ENCODE data around the gene SLC25A11. TPM values are rescaled to one million over a fixed set of nuclear protein-coding genes. Genes with fewer than 3 reads are reported as not detected.

SLC25A11 gene
- total and polyA plus RNA-seq, 2 donors (not counting 1 experiment from before 2014, with no cell fraction given) = 32.3 to 44.4 TPM

DNA sequence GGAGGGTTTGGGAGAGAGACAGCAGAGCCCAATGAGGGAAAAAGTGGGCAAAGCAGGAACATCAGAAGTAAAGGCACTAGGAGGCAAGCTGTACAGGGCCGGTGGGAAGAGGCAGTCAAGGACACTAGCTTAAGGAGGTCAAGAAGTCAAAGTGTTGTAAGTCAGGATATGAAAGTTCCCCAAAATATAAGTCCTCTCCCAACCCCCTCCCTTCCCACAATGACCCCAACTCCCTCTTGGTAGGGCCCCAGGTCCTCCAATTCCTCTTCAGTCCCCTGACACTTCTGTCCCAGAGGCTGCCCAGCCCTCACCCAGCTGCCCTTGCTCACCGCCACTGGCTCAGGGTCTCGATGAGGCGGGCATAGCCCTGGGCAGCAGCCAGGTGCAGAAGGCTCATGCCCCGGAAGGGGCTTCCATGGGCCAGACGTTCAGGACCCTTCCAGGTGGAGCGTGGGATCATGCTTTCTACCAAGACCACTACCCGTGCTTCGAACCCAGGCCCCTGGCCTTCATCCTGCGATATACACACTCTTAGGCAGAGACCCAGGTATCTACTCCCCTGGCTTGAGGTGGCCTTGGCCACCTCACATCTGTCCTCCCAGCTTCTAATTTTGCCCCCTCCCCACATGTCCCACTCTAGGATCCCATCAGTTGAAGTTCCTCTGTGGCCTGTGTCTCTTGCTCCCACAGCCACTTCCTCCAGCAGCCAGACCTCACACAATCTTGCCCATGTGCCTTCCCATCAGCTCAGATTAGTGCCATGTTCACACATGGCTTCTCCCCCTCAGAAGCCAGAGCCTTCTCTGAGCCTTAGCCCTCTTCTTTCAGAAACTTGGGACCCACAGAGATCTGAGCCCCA lies 33.6 kb upstream of the SLC25A11 start:
- H3K9me3 Mint-ChIP-seq (ENCODE audit: insufficient read depth) = no peaks in the 10 kb centered on the region
- no peaks in the 10 kb centered on the region for H3K9me3 ChIP-seq (ENCODE audit: control extremely low read depth in 1 of 3, control insufficient read depth in 2 of 3, insufficient read depth in 1 of 3, low read length in 2 of 3)
- H3K9ac ChIP-seq (ENCODE audit: low read length) = no peak overlapping the region
- peaks cover 0 to 60% of the 10 kb centered on the region in 2 experiments for H3K36me3 ChIP-seq (replicated peaks in 1 of 2; ENCODE audit: control extremely low read depth in 1 of 2, control insufficient read depth in 1 of 2, extremely low read depth in 1 of 2, insufficient read depth in 2 of 2, low read length in 1 of 2)
- H3K4me1 ChIP-seq (ENCODE audit: control insufficient read depth in 2 of 2, insufficient read depth in 2 of 2, low read length in 2 of 2) = peaks cover 10 to 13% of the 10 kb centered on the region in 2 donors
- no peak overlapping the region for H2AFZ ChIP-seq (ENCODE audit: insufficient read depth, low read depth, low read length, poor library complexity, severe bottlenecking)
- no peak overlapping the region for H3K4me3 ChIP-seq (ENCODE audit: control extremely low read depth in 1 of 5, extremely low read depth in 1 of 5, insufficient read depth in 1 of 5, low read depth in 2 of 5, low read length in 4 of 5)
- H3K27me3 Mint-ChIP-seq = no peaks in the 10 kb centered on the region
- no peak overlapping the region for H3K4me3 Mint-ChIP-seq
- ChIA-PET POLR2A (interaction anchor here (0.5 kb wide), 1 partner anchor 43 kb away, joined by 8 read pairs; no protein-coding TSS in a partner anchor), CTCF (interaction anchor here (1.4 kb wide), 2 partner anchors 70 to 88 kb away, joined by 4 read pairs; partner anchors contain the start of gene CHRNE)
- 98% methylated on average over 9 of the region's 10 CpGs for WGBS (ENCODE audit: insufficient coverage)
- H3K27me3 ChIP-seq (replicated peaks in 1 of 4; ENCODE audit: control extremely low read depth in 1 of 4, control insufficient read depth in 3 of 4, insufficient read depth in 4 of 4, low read length in 3 of 4) = no peaks in the 10 kb centered on the region
- intact Hi-C loops (cut with micrococcal nuclease) = no loop called here
- H3K27ac Mint-ChIP-seq = no peak overlapping the region
- no peaks in the 10 kb centered on the region for H4K20me1 ChIP-seq (ENCODE audit: control insufficient read depth, insufficient read depth, low read length, poor library complexity, severe bottlenecking)
- peaks cover 13% of the 10 kb centered on the region for H3K79me2 ChIP-seq (ENCODE audit: control insufficient read depth, insufficient read depth, low read length)
- H3K27ac ChIP-seq (ENCODE audit: low read length in 2 of 2) = no peak overlapping the region
- ATAC-seq (ENCODE audit: low read depth) = no peak
- TF ChIP-seq EZH2 (IDR thresholded peaks at IDR 0.05; ENCODE audit: borderline replicate concordance, insufficient read depth, low read depth, low read length, poor library complexity, severe bottlenecking) (no peak), CTCF (IDR thresholded peaks at IDR 0.05) (no peak)
- DNase-seq = no peak
- no peak overlapping the region for H3K4me2 ChIP-seq (replicated peaks; ENCODE audit: low read depth, low read length, poor library complexity, severe bottlenecking)
- peaks cover 10% of the 10 kb centered on the region for H3K4me1 Mint-ChIP-seq

DNA sequence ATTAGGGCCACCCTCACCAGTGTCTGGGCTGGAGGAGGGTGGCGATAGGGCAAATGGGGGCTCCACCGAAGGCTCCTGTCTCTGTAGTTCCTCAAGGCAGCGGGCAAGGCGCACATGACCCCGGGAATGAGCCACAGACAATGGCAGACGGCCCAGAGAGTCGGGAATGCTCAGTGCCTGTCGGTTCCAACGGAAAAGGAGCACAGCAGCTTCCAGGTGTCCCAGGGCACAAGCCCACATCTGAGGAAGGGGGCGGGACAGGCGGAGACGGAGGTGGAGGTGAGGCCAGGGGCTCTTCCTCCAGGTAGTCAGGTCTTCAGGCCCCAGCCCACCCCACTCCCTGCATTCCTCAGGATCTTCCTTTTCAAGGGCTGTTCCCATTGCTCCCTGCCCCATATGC lies 32.9 kb upstream of the SLC25A11 start:
- peaks cover 0 to 52% of the 10 kb centered on the region in 2 experiments for H3K36me3 ChIP-seq (replicated peaks in 1 of 2; ENCODE audit: control extremely low read depth in 1 of 2, control insufficient read depth in 1 of 2, extremely low read depth in 1 of 2, insufficient read depth in 2 of 2, low read length in 1 of 2)
- H3K4me1 Mint-ChIP-seq = peaks cover 3% of the 10 kb centered on the region

More for the DNA sequence above, 32.9 kb upstream of the SLC25A11 start:
- Histone ChIP-seq H3K27me3 (replicated peaks in 1 of 4; ENCODE audit: control extremely low read depth in 1 of 4, control insufficient read depth in 3 of 4, insufficient read depth in 4 of 4, low read length in 3 of 4) (no peaks in the 10 kb centered on the region), H3K4me2 (replicated peaks; ENCODE audit: low read depth, low read length, poor library complexity, severe bottlenecking) (no peak overlapping the region), H3K27ac (ENCODE audit: low read length in 2 of 2) (no peak overlapping the region), H3K9ac (ENCODE audit: low read length) (no peak overlapping the region), H3K4me1 (ENCODE audit: control insufficient read depth in 2 of 2, insufficient read depth in 2 of 2, low read length in 2 of 2) (peaks cover 9 to 12% of the 10 kb centered on the region in 2 donors), H4K20me1 (ENCODE audit: control insufficient read depth, insufficient read depth, low read length, poor library complexity, severe bottlenecking) (no peaks in the 10 kb centered on the region), H3K79me2 (ENCODE audit: control insufficient read depth, insufficient read depth, low read length) (peaks cover 16% of the 10 kb centered on the region), H3K9me3 (ENCODE audit: control extremely low read depth in 1 of 3, control insufficient read depth in 2 of 3, insufficient read depth in 1 of 3, low read length in 2 of 3) (no peaks in the 10 kb centered on the region), H3K4me3 (ENCODE audit: control extremely low read depth in 1 of 5, extremely low read depth in 1 of 5, insufficient read depth in 1 of 5, low read depth in 2 of 5, low read length in 4 of 5) (no peak overlapping the region), H2AFZ (ENCODE audit: insufficient read depth, low read depth, low read length, poor library complexity, severe bottlenecking) (no peak overlapping the region)
- CTCF ChIA-PET = interaction anchor here (1.4 kb wide), 1 partner anchor 89 kb away, joined by 4 read pairs; no protein-coding TSS in a partner anchor
- no peaks in the 10 kb centered on the region for H3K27me3 Mint-ChIP-seq
- intact Hi-C loops (cut with micrococcal nuclease) = no loop called here
- no peak for ATAC-seq (ENCODE audit: low read depth)
- POLR2A ChIA-PET = interaction anchor here (0.5 kb wide), 1 partner anchor 44 kb away, joined by 8 read pairs; no protein-coding TSS in a partner anchor
- H3K27ac Mint-ChIP-seq = no peak overlapping the region
- DNase-seq = no peak
- 96% methylated on average over 12 of the region's 12 CpGs for WGBS (ENCODE audit: insufficient coverage)
- no peak for TF ChIP-seq CTCF (IDR thresholded peaks at IDR 0.05)
- no peak for TF ChIP-seq EZH2 (IDR thresholded peaks at IDR 0.05; ENCODE audit: borderline replicate concordance, insufficient read depth, low read depth, low read length, poor library complexity, severe bottlenecking)
- H3K9me3 Mint-ChIP-seq (ENCODE audit: insufficient read depth) = no peaks in the 10 kb centered on the region
- H3K4me3 Mint-ChIP-seq = no peak overlapping the region

Data from B cell (primary cell).